K562 (cell line): ENCODE results near the gene CYFIP2. TPM values are rescaled to one million over a fixed set of nuclear protein-coding genes. Genes with fewer than 3 reads are reported as not detected.
"Not testable (repeated sequence)": the region's sequence is repeated elsewhere in the genome, so short reads cannot be mapped to it uniquely, and the experiment has no call there.

Experiments
- ATAC-seq: fragments of 200-7000 bp; cut with Tn5 transposase; 3 replicates; pipeline ENCODE4 v1.9.1; 2020; ENCODE audit warnings: moderate library complexity
- BruUV-seq: library from RNA; stranded (reverse); fragments of 400-500 nt; replicated peaks from 2 replicates; lab custom pipeline; 2021; lab: Mats Ljungman, UMichigan
- CTCF ChIA-PET: fragments of 300-600 bp; formaldehyde crosslinking; extraction: SDS; loops from one replicate; lab custom pipeline; 2021; ENCODE audit warnings: low intra/inter-chr PET ratio; lab: Yijun Ruan, JAX
- POLR2A ChIA-PET: fragments of 300-600, 350-650 bp; sonication (Branson Sonifier 250); formaldehyde crosslinking; extraction: SDS; loops from one replicate; lab custom pipeline; 2021; ENCODE audit warnings: antibody characterized with exemption, inconsistent platforms; lab: Yijun Ruan, JAX
- DNase-seq, 4 experiments: peaks; one replicate each; pipeline versions ENCODE4 v3.0.0 to v3.0.0-alpha.2; 2011 to 2018; ENCODE audit warnings: low spot score in 3 of 4, mixed read lengths in 3 of 4; ENCODE audit errors: extremely low read depth in 1 of 4
- FAIRE-seq: peaks from 2 replicates; lab custom pipeline; 2011; peaks lifted over from hg19 to GRCh38; lab: Jason Lieb, UNC
- H2AFZ ChIP-seq: 2 replicates; pipeline ENCODE4 v1.6.0; 2011; ENCODE audit warnings: low read depth, low read length, control low read depth, inconsistent platforms
- H3K27ac ChIP-seq: fragments of 200-600 bp; 3 replicates; pipeline ENCODE4 v1.8.0; 2011; ENCODE audit warnings: low read depth, mild to moderate bottlenecking, control low read depth, inconsistent platforms, low read length, moderate library complexity, mixed read lengths; ENCODE audit errors: extremely low read depth
- H3K27me3 ChIP-seq, 2 experiments: fragments of 300-600 bp in 1 of 2; 2 replicates in 1 of 2; 3 replicates in 1 of 2; pipeline versions ENCODE4 v1.6.0 to v1.8.0; 2011; ENCODE audit warnings: inconsistent platforms in 2 of 2, low read length in 2 of 2, mild to moderate bottlenecking in 1 of 2, mixed read lengths in 1 of 2, moderate library complexity in 1 of 2; ENCODE audit not compliant: control insufficient read depth in 2 of 2, insufficient read depth in 2 of 2
- H3K36me3 ChIP-seq: fragments of 300-600 bp; 3 replicates; pipeline ENCODE4 v1.8.0; 2011; ENCODE audit warnings: mild to moderate bottlenecking, low read length, inconsistent platforms; ENCODE audit not compliant: control insufficient read depth, insufficient read depth
- H3K4me1 ChIP-seq, 2 experiments: fragments of 200-600 bp in 1 of 2; replicated peaks in 1 of 2; 2 replicates in 1 of 2; 3 replicates in 1 of 2; pipeline versions ENCODE4 v1.5.1 to v1.8.0; 2011; ENCODE audit warnings: inconsistent platforms in 2 of 2, low read length in 2 of 2, mild to moderate bottlenecking in 1 of 2, mixed read lengths in 1 of 2, moderate library complexity in 1 of 2; ENCODE audit not compliant: control insufficient read depth in 2 of 2, insufficient read depth in 2 of 2
- H3K4me2 ChIP-seq: 2 replicates; pipeline ENCODE4 v1.6.1; 2011; ENCODE audit warnings: low read length, control low read depth, inconsistent platforms, mixed read lengths; ENCODE audit not compliant: insufficient read depth
- H3K4me3 ChIP-seq: fragments of 200-600 bp; sonication (generic), shearing (Covaris generic); 2 replicates; pipeline ENCODE4 v1.5.1; 2016; ENCODE audit warnings: control low read depth, inconsistent platforms
- H3K79me2 ChIP-seq: fragments of 200-600 bp; 3 replicates; pipeline ENCODE4 v1.8.0; 2011; ENCODE audit warnings: low read length, inconsistent platforms; ENCODE audit not compliant: control insufficient read depth, insufficient read depth
- H3K9ac ChIP-seq, 2 experiments: 2 replicates each; pipeline versions ENCODE4 v1.6.0 to v1.6.1; 2011; ENCODE audit warnings: low read depth in 2 of 2, low read length in 2 of 2, control low read depth in 1 of 2, inconsistent platforms in 1 of 2, mild to moderate bottlenecking in 1 of 2, mixed read lengths in 1 of 2; ENCODE audit not compliant: insufficient read depth in 1 of 2
- H3K9me1 ChIP-seq: one replicate; pipeline ENCODE4 v1.6.0; 2011; ENCODE audit warnings: inconsistent platforms, mild to moderate bottlenecking, low read length, moderate library complexity; ENCODE audit not compliant: control insufficient read depth, insufficient read depth
- H3K9me3 ChIP-seq: replicated peaks from 2 replicates; pipeline ENCODE4 v1.5.1; 2011; ENCODE audit warnings: low read depth, low read length, inconsistent platforms; ENCODE audit not compliant: control insufficient read depth, insufficient read depth
- H4K20me1 ChIP-seq: replicated peaks from 2 replicates; pipeline ENCODE4 v1.6.1; 2011; ENCODE audit warnings: low read length, inconsistent platforms, mixed read lengths; ENCODE audit not compliant: control insufficient read depth, insufficient read depth
- BRCA1 ChIP-seq, 2 experiments: fragments of 450-650 bp in 1 of 2; sonication (generic) in 1 of 2; formaldehyde crosslinking in 1 of 2; IDR thresholded peaks; 2 replicates each; pipeline versions ENCODE4 v1.5.0 to v1.6.1; 2017 to 2020; ENCODE audit warnings: mild to moderate bottlenecking in 1 of 2, missing genetic modification reagents in 1 of 2
- BRD9 ChIP-seq: fragments of 450-650 bp; IDR thresholded peaks from 2 replicates; pipeline ENCODE4 v1.6.1; 2018; ENCODE audit warnings: low read depth; ENCODE audit not compliant: partially characterized antibody
- FOXP4 ChIP-seq: sonication (generic); formaldehyde crosslinking; IDR thresholded peaks from 2 replicates; pipeline ENCODE4 v1.8.0; 2022; ENCODE audit warnings: mild to moderate bottlenecking, missing genetic modification reagents, borderline replicate concordance
- HDGF ChIP-seq: fragments of 450-650 bp; IDR thresholded peaks from 2 replicates; pipeline ENCODE4 v1.6.1; 2016
- MTA3 ChIP-seq: fragments of 450-650 bp; formaldehyde crosslinking; IDR thresholded peaks from 2 replicates; pipeline ENCODE4 v1.6.1; 2017; ENCODE audit warnings: mild to moderate bottlenecking, borderline replicate concordance
- PRPF4 ChIP-seq: fragments of 200-400 bp; formaldehyde crosslinking; IDR thresholded peaks from one replicate; pipeline ENCODE4 v1.6.1; 2017; ENCODE audit warnings: low read length, low read depth, mild to moderate bottlenecking; ENCODE audit not compliant: insufficient read depth, poor library complexity, severe bottlenecking
- PTRF ChIP-seq: fragments of 450-650 bp; IDR thresholded peaks from 2 replicates; pipeline ENCODE4 v1.6.1; 2016; ENCODE audit warnings: mild to moderate bottlenecking, missing genetic modification characterization, missing compliant biosample characterization
- SMC3 ChIP-seq: conservative IDR thresholded peaks from 2 replicates; pipeline ENCODE4 v1.6.1; 2011; ENCODE audit warnings: low read depth, low read length, improper control_type of control experiment; ENCODE audit not compliant: insufficient read depth
- SRF ChIP-seq, 2 experiments: fragments of 250-450, 450-650 bp in 1 of 2; sonication (Bioruptor Pico) in 1 of 2; sonication (generic) in 1 of 2; formaldehyde crosslinking; IDR thresholded peaks; 2 replicates each; pipeline versions ENCODE4 v1.5.0 to v1.5.1; 2020 to 2022; ENCODE audit warnings: mild to moderate bottlenecking in 1 of 2, missing genetic modification reagents in 1 of 2
- TARDBP ChIP-seq: fragments of 450-650 bp; IDR thresholded peaks from 2 replicates; pipeline ENCODE4 v1.6.1; 2016
- ZNF146 ChIP-seq: IDR thresholded peaks from one replicate; pipeline ENCODE4 v1.6.1; 2018; ENCODE audit warnings: missing compliant biosample characterization; ENCODE audit not compliant: unreplicated experiment
- ZNF197 ChIP-seq: fragments of 200-800 bp; sonication (Bioruptor generic); IDR thresholded peaks from 2 replicates; pipeline ENCODE4 v1.6.1; 2016; ENCODE audit warnings: low read depth, missing genetic modification characterization, missing compliant biosample characterization
- ZNF239 ChIP-seq: fragments of 250-450 bp; sonication (Bioruptor Pico); IDR thresholded peaks from 2 replicates; pipeline ENCODE4 v1.4.0; 2020; ENCODE audit warnings: mild to moderate bottlenecking
- ZSCAN32 ChIP-seq: fragments of 450-650 bp; formaldehyde crosslinking; IDR thresholded peaks from 2 replicates; pipeline ENCODE4 v1.4.0; 2020; ENCODE audit warnings: mild to moderate bottlenecking, moderate library complexity
- WGBS: fragments of 100-300 bp; shearing (Covaris generic); methylation state at CpG from one replicate; pipeline ENCODE4 v1.1.6; 2016; ENCODE audit warnings: low coverage, mixed read lengths; ENCODE audit not compliant: insufficient coverage; ENCODE audit errors: missing lambda C conversion rate; 5-methylcytosine and 5-hydroxymethylcytosine counted together
- in situ Hi-C: fragments of 300-500 bp; cut with MboI; formaldehyde crosslinking; loops from 4 replicates; pipeline ENCODE4 v1.15.0; 2018; ENCODE audit warnings: inconsistent platforms, mixed read lengths
- intact Hi-C: fragments of 100-400 bp; cut with micrococcal nuclease; formaldehyde crosslinking; loops from 2 replicates; pipeline ENCODE4 v1.14.2; 2022
- polyA plus RNA-seq, 8 experiments: library from polyadenylated mRNA; depleted of rRNA in 4 of 8; stranded (reverse) in 5 of 8; unstranded in 3 of 8; fragments of >200 nt; fragmentation: Nextera tagmentation in 2 of 8; fragmentation: Illumina TruSeq in 1 of 8; extraction: Ambion mirVana in 2 of 8; extraction: Trizol in 1 of 8; gene quantifications; 2 replicates each; pipeline versions ENCODE4 v1.2.1 to v1.2.3, GENCODE V29; 2011 to 2014; ENCODE audit warnings: inconsistent platforms in 1 of 8, missing spikeins in 1 of 8
- total RNA-seq, 7 experiments: library from RNA; depleted of rRNA in 6 of 7; stranded (reverse); fragments of >200 nt in 6 of 7; fragmentation: Illumina TruSeq in 2 of 7; extraction: Trizol in 2 of 7; gene quantifications; 2 replicates each; pipeline versions ENCODE4 v1.2.1 to v1.2.3, GENCODE V29; 2011 to 2021; ENCODE audit warnings: low replicate concordance in 1 of 7

CYFIP2 gene
- total and polyA plus RNA-seq, 9 of the 15 experiments (the other 6 are each of a cell fraction or from before 2014, with no cell fraction given) = 0.76 to 2.9 (median 1.4) TPM; not detected in 1

- intact Hi-C loops = loop anchor here (5.0 kb wide), 1 partner anchor 312 kb away; the partner anchor contains the start of gene LSM11
- H3K27me3 ChIP-seq, H3K9me1 ChIP-seq, BruUV-seq, CTCF ChIA-PET, DNase-seq, H3K27ac ChIP-seq, H3K9ac ChIP-seq, H2AFZ ChIP-seq, POLR2A ChIA-PET, H3K36me3 ChIP-seq, H3K9me3 ChIP-seq, FAIRE-seq, H3K4me1 ChIP-seq, H3K4me3 ChIP-seq, H4K20me1 ChIP-seq, in situ Hi-C loops, H3K79me2 ChIP-seq, H3K4me2 ChIP-seq, ATAC-seq: not testable (repeated sequence)
- WGBS = 4% methylated on average over 5 of the region's 5 CpGs
- TF ChIP-seq ZNF146 (CRISPR knock-in tag) = peak; percentile 81
These were observed 164.0 kb downstream of the CYFIP2 start for GRCh38 chr5:157429920-157430319.

DNA sequence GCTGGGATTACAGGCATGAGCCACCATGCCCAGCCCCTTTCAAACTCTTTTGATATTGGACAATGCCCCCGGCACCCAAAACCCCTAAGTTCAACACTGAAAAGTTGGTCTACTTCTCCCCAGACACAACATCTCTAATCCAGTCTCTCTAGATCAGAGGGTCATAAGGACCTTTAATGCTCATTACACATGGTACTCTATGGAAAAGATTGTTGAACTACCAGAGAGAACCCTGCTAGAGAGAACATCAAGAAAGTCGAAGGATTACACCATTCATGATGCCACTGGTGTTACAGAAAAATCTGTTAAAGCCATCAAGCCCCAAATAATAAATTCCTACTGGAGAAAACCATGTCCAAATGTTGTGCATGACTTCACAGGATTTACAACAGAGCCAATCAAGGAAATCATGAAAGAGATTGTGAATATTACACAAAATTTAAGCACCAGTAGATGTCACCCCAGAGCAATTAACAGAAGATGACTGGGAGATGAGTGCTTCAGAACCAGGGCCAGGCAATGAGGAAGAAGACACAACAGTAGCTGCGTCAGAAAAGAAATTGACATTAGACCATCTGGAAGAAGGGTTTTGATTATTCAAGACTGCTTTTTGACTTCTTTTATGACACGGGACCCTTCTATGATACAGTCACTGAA lies 165.7 kb downstream of the CYFIP2 start:
- peak; percentile 65 for FAIRE-seq
- Histone ChIP-seq H3K27ac (no peak overlapping the region), H3K9me3 (no peaks in the 10 kb centered on the region), H3K4me3 (no peak overlapping the region), H3K9ac (no peak overlapping the region), H3K4me2 (no peak overlapping the region), H3K27me3 (no peaks in the 10 kb centered on the region), H2AFZ (no peak overlapping the region), H3K79me2 (no peaks in the 10 kb centered on the region), H4K20me1 (no peaks in the 10 kb centered on the region), H3K4me1 (no peaks in the 10 kb centered on the region), H3K36me3 (no peaks in the 10 kb centered on the region), H3K9me1 (no peaks in the 10 kb centered on the region)
- 0% methylated on average over 4 of the region's 4 CpGs for WGBS
- ChIA-PET CTCF (interaction anchor here (0.7 to 3.3 kb wide), 7 partner anchors 45 to 1198 kb away, joined by 3 to 23 read pairs (median 5); partner anchors contain the start of gene LSM11), POLR2A (no interaction called here)
- intact Hi-C loops (loop anchor here (1.0 to 5.0 kb wide), 3 partner anchors 45 to 311 kb away; partner anchors contain the start of gene LSM11), in situ Hi-C loops (no loop called here)
- no TSS peak for BruUV-seq
- peak; percentile 81 for ATAC-seq
- DNase-seq = peak in 1 of 4 experiments; percentile 43
- TF ChIP-seq PTRF (no peak), MTA3 (no peak), ZNF197 (CRISPR knock-in tag) (no peak), BRCA1 (IDR thresholded peaks at IDR 0.05) (no peak), BRCA1 (CRISPR knock-in tag; IDR thresholded peaks at IDR 0.05) (no peak), FOXP4 (no peak), SRF (CRISPR knock-in tag; IDR thresholded peaks at IDR 0.05) (no peak), PRPF4 (no peak), TARDBP (no peak), HDGF (no peak), ZNF239 (CRISPR knock-in tag) (no peak), SMC3 (peak; percentile 47; the same call in 1 of the 2 replicates), BRD9 (no peak), ZSCAN32 (no peak)
